ENCODE data around the gene FHOD3. TPM values are rescaled to one million over a fixed set of nuclear protein-coding genes. Genes with fewer than 3 reads are reported as not detected.

FHOD3 gene
- total RNA-seq, 1 experiment from 2014 or later = 18.1 TPM

- Histone ChIP-seq H2AFZ (ENCODE audit: low read length) (no peak overlapping the region), H3K9me3 (ENCODE audit: low read length) (no peaks in the 10 kb centered on the region), H3K4me2 (ENCODE audit: low read length) (no peak overlapping the region), H3K4me3 (ENCODE audit: low read length) (no peak overlapping the region), H3K27ac (ENCODE audit: low read length) (no peak overlapping the region), H3K36me3 (ENCODE audit: low read depth, low read length) (no peaks in the 10 kb centered on the region), H3K79me2 (ENCODE audit: low read length) (no peaks in the 10 kb centered on the region), H3K27me3 (ENCODE audit: low read length) (no peaks in the 10 kb centered on the region), H4K20me1 (ENCODE audit: low read length) (no peaks in the 10 kb centered on the region), H3F3A (ENCODE audit: low read length, unreplicated experiment) (no peaks in the 10 kb centered on the region), H3K9ac (ENCODE audit: low read length) (no peak overlapping the region), H3K9me2 (replicated peaks; ENCODE audit: low read length) (no peaks in the 10 kb centered on the region), H3K4me1 (ENCODE audit: insufficient read depth, low read length) (peaks cover 12% of the 10 kb centered on the region; the same call in 1 of the 2 replicates)
- no TSS peak for BruUV-seq (replicated peaks)
- intact Hi-C loops (cut with micrococcal nuclease) = no loop called here
- ATAC-seq (peak; percentile 96), DNase-seq (peak; percentile 76)
- CTCF ChIA-PET = no interaction called here
- POLR2A ChIA-PET (ENCODE audit: unreplicated experiment) = no interaction called here
- TF ChIP-seq, protein P1, sequence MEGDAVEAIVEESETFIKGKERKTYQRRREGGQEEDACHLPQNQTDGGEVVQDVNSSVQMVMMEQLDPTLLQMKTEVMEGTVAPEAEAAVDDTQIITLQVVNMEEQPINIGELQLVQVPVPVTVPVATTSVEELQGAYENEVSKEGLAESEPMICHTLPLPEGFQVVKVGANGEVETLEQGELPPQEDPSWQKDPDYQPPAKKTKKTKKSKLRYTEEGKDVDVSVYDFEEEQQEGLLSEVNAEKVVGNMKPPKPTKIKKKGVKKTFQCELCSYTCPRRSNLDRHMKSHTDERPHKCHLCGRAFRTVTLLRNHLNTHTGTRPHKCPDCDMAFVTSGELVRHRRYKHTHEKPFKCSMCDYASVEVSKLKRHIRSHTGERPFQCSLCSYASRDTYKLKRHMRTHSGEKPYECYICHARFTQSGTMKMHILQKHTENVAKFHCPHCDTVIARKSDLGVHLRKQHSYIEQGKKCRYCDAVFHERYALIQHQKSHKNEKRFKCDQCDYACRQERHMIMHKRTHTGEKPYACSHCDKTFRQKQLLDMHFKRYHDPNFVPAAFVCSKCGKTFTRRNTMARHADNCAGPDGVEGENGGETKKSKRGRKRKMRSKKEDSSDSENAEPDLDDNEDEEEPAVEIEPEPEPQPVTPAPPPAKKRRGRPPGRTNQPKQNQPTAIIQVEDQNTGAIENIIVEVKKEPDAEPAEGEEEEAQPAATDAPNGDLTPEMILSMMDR (conservative IDR thresholded peaks at IDR 0.05; ENCODE audit: low read depth, low read length) = no peak
- no peak for TF ChIP-seq EZH2 (IDR thresholded peaks at IDR 0.05; ENCODE audit: low read length, unreplicated experiment)
- TF ChIP-seq EZH2phosphoT487 (IDR thresholded peaks at IDR 0.05; ENCODE audit: borderline replicate concordance, low read length) = no peak
Observed at GRCh38 chr18:36711813-36712444, 414.4 kb downstream of the FHOD3 start.

GRCh38 chr18:36714476-36714875 is 417.0 kb downstream of the FHOD3 start:
- ATAC-seq (no peak), DNase-seq (no peak)
- Histone ChIP-seq H3K27ac (ENCODE audit: low read length) (no peak overlapping the region), H3F3A (ENCODE audit: low read length, unreplicated experiment) (no peaks in the 10 kb centered on the region), H3K4me2 (ENCODE audit: low read length) (no peak overlapping the region), H3K9me3 (ENCODE audit: low read length) (no peaks in the 10 kb centered on the region), H3K27me3 (ENCODE audit: low read length) (no peaks in the 10 kb centered on the region), H2AFZ (ENCODE audit: low read length) (no peak overlapping the region), H3K4me1 (ENCODE audit: insufficient read depth, low read length) (peaks cover 12% of the 10 kb centered on the region; the same call in 1 of the 2 replicates), H3K36me3 (ENCODE audit: low read depth, low read length) (no peaks in the 10 kb centered on the region), H3K79me2 (ENCODE audit: low read length) (no peaks in the 10 kb centered on the region), H3K4me3 (ENCODE audit: low read length) (no peak overlapping the region), H3K9me2 (replicated peaks; ENCODE audit: low read length) (no peaks in the 10 kb centered on the region), H3K9ac (ENCODE audit: low read length) (no peak overlapping the region), H4K20me1 (ENCODE audit: low read length) (no peaks in the 10 kb centered on the region)
- intact Hi-C loops (cut with micrococcal nuclease) = no loop called here
- ChIA-PET CTCF (no interaction called here), POLR2A (ENCODE audit: unreplicated experiment) (no interaction called here)
- BruUV-seq (replicated peaks) = no TSS peak
- TF ChIP-seq EZH2phosphoT487 (IDR thresholded peaks at IDR 0.05; ENCODE audit: borderline replicate concordance, low read length) (no peak), EZH2 (IDR thresholded peaks at IDR 0.05; ENCODE audit: low read length, unreplicated experiment) (no peak)
- TF ChIP-seq, protein P1 (conservative IDR thresholded peaks at IDR 0.05; ENCODE audit: low read depth, low read length) = no peak

GRCh38 chr18:36717422-36718110 is 420.1 kb downstream of the FHOD3 start:
- Histone ChIP-seq H3K4me2 (ENCODE audit: low read length) (no peak overlapping the region), H3K9me2 (replicated peaks; ENCODE audit: low read length) (no peaks in the 10 kb centered on the region), H3K4me3 (ENCODE audit: low read length) (no peak overlapping the region), H2AFZ (ENCODE audit: low read length) (no peak overlapping the region), H3K4me1 (ENCODE audit: insufficient read depth, low read length) (no peaks in the 10 kb centered on the region), H3F3A (ENCODE audit: low read length, unreplicated experiment) (no peaks in the 10 kb centered on the region), H3K27ac (ENCODE audit: low read length) (no peak overlapping the region), H3K36me3 (ENCODE audit: low read depth, low read length) (no peaks in the 10 kb centered on the region), H3K9ac (ENCODE audit: low read length) (no peak overlapping the region), H3K79me2 (ENCODE audit: low read length) (no peaks in the 10 kb centered on the region), H3K27me3 (ENCODE audit: low read length) (no peaks in the 10 kb centered on the region), H4K20me1 (ENCODE audit: low read length) (no peaks in the 10 kb centered on the region), H3K9me3 (ENCODE audit: low read length) (no peaks in the 10 kb centered on the region)
- BruUV-seq (replicated peaks) = no TSS peak
- intact Hi-C loops (cut with micrococcal nuclease) = no loop called here
- TF ChIP-seq EZH2phosphoT487 (IDR thresholded peaks at IDR 0.05; ENCODE audit: borderline replicate concordance, low read length) = no peak
- TF ChIP-seq EZH2 (IDR thresholded peaks at IDR 0.05; ENCODE audit: low read length, unreplicated experiment) = no peak
- ATAC-seq = no peak
- no peak for DNase-seq
- CTCF ChIA-PET = no interaction called here
- POLR2A ChIA-PET (ENCODE audit: unreplicated experiment) = no interaction called here
